IMR-90 (cell line): Measurements from ENCODE around the gene TJP1. TPM values are rescaled to one million over a fixed set of nuclear protein-coding genes. Genes with fewer than 3 reads are reported as not detected.

Source experiments
- ATAC-seq: fragments of 200-7000 bp; cut with Tn5 transposase; 2 replicates; pipeline ENCODE4 v1.9.1; 2020; ENCODE audit warnings: low read depth, mild to moderate bottlenecking, moderate library complexity
- BruUV-seq: library from RNA; stranded (reverse); fragments of 400-500 nt; replicated peaks from 2 replicates; lab custom pipeline; 2021; lab: Mats Ljungman, UMichigan
- CTCF ChIA-PET: fragments of 300-600 bp; formaldehyde crosslinking; extraction: SDS; loops from one replicate; lab custom pipeline; 2021; ENCODE audit warnings: antibody characterized with exemption; lab: Yijun Ruan, JAX
- POLR2A ChIA-PET: fragments of 300-600 bp; sonication (Branson Sonifier 250); formaldehyde crosslinking; loops from one replicate; lab custom pipeline; 2022; ENCODE audit warnings: antibody characterized with exemption; ENCODE audit not compliant: unreplicated experiment; lab: Charles Lee
- DNase-seq: peaks from one replicate; pipeline ENCODE4 v3.0.0; 2013
- H2AFZ ChIP-seq: replicated peaks from 2 replicates; pipeline ENCODE3; 2013; ENCODE audit warnings: low read length, mild to moderate bottlenecking; ENCODE audit not compliant: poor library complexity
- H2AK5ac ChIP-seq: 2 replicates; pipeline ENCODE4 v1.6.1; 2013; ENCODE audit warnings: low read depth, low read length, inconsistent platforms
- H2AK9ac ChIP-seq: replicated peaks from 2 replicates; pipeline ENCODE3; 2013; ENCODE audit warnings: mild to moderate bottlenecking, low read depth, low read length, moderate library complexity; ENCODE audit not compliant: poor library complexity
- H2BK120ac ChIP-seq: 2 replicates; pipeline ENCODE4 v1.6.1; 2013; ENCODE audit warnings: low read depth, low read length, inconsistent platforms
- H2BK15ac ChIP-seq: 3 replicates; pipeline ENCODE4 v1.6.1; 2013; ENCODE audit warnings: low read depth, low read length, inconsistent platforms
- H2BK20ac ChIP-seq: 2 replicates; pipeline ENCODE4 v1.6.1; 2013; ENCODE audit warnings: low read depth, mild to moderate bottlenecking, inconsistent platforms, low read length, moderate library complexity
- H2BK5ac ChIP-seq: 2 replicates; pipeline ENCODE4 v1.6.1; 2013; ENCODE audit warnings: mild to moderate bottlenecking, low read depth, low read length, inconsistent platforms; ENCODE audit not compliant: poor library complexity, severe bottlenecking
- H3K14ac ChIP-seq: replicated peaks from 2 replicates; pipeline ENCODE4 v1.6.1; 2013; ENCODE audit warnings: low read depth, low read length, inconsistent platforms
- H3K18ac ChIP-seq: 2 replicates; pipeline ENCODE4 v1.6.1; 2013; ENCODE audit warnings: low read depth, low read length, control low read depth
- H3K23ac ChIP-seq: 2 replicates; pipeline ENCODE4 v1.6.1; 2013; ENCODE audit warnings: low read depth, low read length, inconsistent platforms
- H3K27ac ChIP-seq: 2 replicates; pipeline ENCODE4 v1.5.1; 2013; ENCODE audit warnings: mild to moderate bottlenecking, control low read depth, low read length; ENCODE audit not compliant: insufficient read depth
- H3K27me3 ChIP-seq: 2 replicates; pipeline ENCODE4 v1.6.1; 2013; ENCODE audit warnings: low read length; ENCODE audit not compliant: control insufficient read depth, insufficient read depth
- H3K36me3 ChIP-seq: 2 replicates; pipeline ENCODE4 v1.6.1; 2013; ENCODE audit warnings: low read length, mixed read lengths; ENCODE audit not compliant: control insufficient read depth, insufficient read depth
- H3K4ac ChIP-seq: 2 replicates; pipeline ENCODE4 v1.6.1; 2013; ENCODE audit warnings: low read depth, low read length, inconsistent platforms
- H3K4me1 ChIP-seq: 2 replicates; pipeline ENCODE4 v1.6.1; 2013; ENCODE audit warnings: low read length, mixed read lengths; ENCODE audit not compliant: control insufficient read depth, insufficient read depth
- H3K4me2 ChIP-seq: 2 replicates; pipeline ENCODE4 v1.6.1; 2013; ENCODE audit warnings: low read depth, mild to moderate bottlenecking, control low read depth, low read length, moderate library complexity
- H3K4me3 ChIP-seq: 2 replicates; pipeline ENCODE4 v1.5.1; 2013; ENCODE audit warnings: low read depth, mild to moderate bottlenecking, control low read depth, low read length, moderate library complexity; ENCODE audit not compliant: insufficient read depth
- H3K56ac ChIP-seq: 2 replicates; pipeline ENCODE4 v1.6.1; 2013; ENCODE audit warnings: low read length, inconsistent platforms; ENCODE audit not compliant: insufficient read depth; ENCODE audit errors: extremely low read depth
- H3K79me1 ChIP-seq, 2 experiments: 2 replicates each; pipeline ENCODE4 v1.6.1; 2013; ENCODE audit warnings: low read length in 2 of 2, inconsistent platforms in 1 of 2, low read depth in 1 of 2
- H3K9ac ChIP-seq: 2 replicates; pipeline ENCODE4 v1.6.1; 2013; ENCODE audit warnings: low read depth, low read length, control low read depth
- H3K9me1 ChIP-seq: 2 replicates; pipeline ENCODE4 v1.6.1; 2013; ENCODE audit warnings: low read length, inconsistent platforms; ENCODE audit not compliant: insufficient read depth
- H3K9me3 ChIP-seq: 2 replicates; pipeline ENCODE4 v1.6.1; 2013; ENCODE audit warnings: low read length; ENCODE audit not compliant: control insufficient read depth, insufficient read depth
- H4K20me1 ChIP-seq: 2 replicates; pipeline ENCODE4 v1.6.1; 2013; ENCODE audit warnings: low read length, inconsistent platforms; ENCODE audit not compliant: insufficient read depth
- H4K5ac ChIP-seq: 2 replicates; pipeline ENCODE4 v1.6.1; 2013; ENCODE audit warnings: mild to moderate bottlenecking, low read depth, low read length, control low read depth
- H4K8ac ChIP-seq, 2 experiments: 2 replicates each; pipeline ENCODE4 v1.6.1; 2013; ENCODE audit warnings: low read depth in 2 of 2, low read length in 2 of 2, control low read depth in 1 of 2, inconsistent platforms in 1 of 2
- H4K91ac ChIP-seq: 2 replicates; pipeline ENCODE4 v1.6.1; 2013; ENCODE audit warnings: low read depth, low read length, inconsistent platforms; ENCODE audit not compliant: insufficient read depth
- CEBPB ChIP-seq: IDR thresholded peaks from 2 replicates; pipeline ENCODE4 v1.6.1; 2012; ENCODE audit warnings: low read depth, low read length, improper control_type of control experiment
- CHD1 ChIP-seq: IDR thresholded peaks from 2 replicates; pipeline ENCODE4 v1.6.1; 2012; ENCODE audit warnings: low read depth, low read length, improper control_type of control experiment
- CTCF ChIP-seq: conservative IDR thresholded peaks from 2 replicates; pipeline ENCODE4 v1.5.1; 2012; ENCODE audit warnings: mild to moderate bottlenecking, low read depth, low read length, improper control_type of control experiment
- MAZ ChIP-seq: IDR thresholded peaks from 2 replicates; pipeline ENCODE4 v1.6.1; 2012; ENCODE audit warnings: low read depth, mild to moderate bottlenecking, low read length, improper control_type of control experiment, moderate library complexity, borderline replicate concordance
- POLR2A ChIP-seq: IDR thresholded peaks from 2 replicates; pipeline ENCODE4 v1.6.1; 2012; ENCODE audit warnings: mild to moderate bottlenecking, low read depth, low read length
- RFX5 ChIP-seq: IDR thresholded peaks from 2 replicates; pipeline ENCODE4 v1.8.0; 2012; ENCODE audit warnings: low read depth, mild to moderate bottlenecking, low read length, moderate library complexity
- WGBS, 2 experiments: methylation state at CpG; one replicate each; pipeline versions ENCODE4 v1.1.5 to v1.1.7; 2013; ENCODE audit warnings: missing lambda C conversion rate in 2 of 2; ENCODE audit not compliant: insufficient read length in 1 of 2; ENCODE audit errors: extremely low coverage in 2 of 2; 5-methylcytosine and 5-hydroxymethylcytosine counted together
- dilution Hi-C: fragments of 300-500 bp; cut with HindIII; formaldehyde crosslinking; loops from one replicate; pipeline ENCODE4 v1.14.3; 2018; ENCODE audit warnings: low sequenced_read_pairs; ENCODE audit not compliant: unreplicated experiment
- in situ Hi-C: fragments of 300-500 bp; cut with MboI; formaldehyde crosslinking; loops from 3 replicates; pipeline ENCODE4 v1.14.3; 2019; ENCODE audit warnings: low sequenced_read_pairs, inconsistent platforms, mixed read lengths
- intact Hi-C: fragments of 100-400 bp; cut with micrococcal nuclease; formaldehyde crosslinking; loops from 2 replicates; pipeline ENCODE4 v1.10.0; 2022
- polyA plus RNA-seq, 3 experiments: library from polyadenylated mRNA; depleted of rRNA; stranded (reverse); fragments of >200 nt; gene quantifications; 2 replicates each; pipeline ENCODE4 v1.2.3, GENCODE V29; 2012; ENCODE audit warnings: low replicate concordance in 1 of 3
- total RNA-seq: library from RNA; depleted of rRNA; stranded (reverse); fragments of >200 nt; gene quantifications from 2 replicates; pipeline ENCODE4 v1.2.3, GENCODE V29; 2012

The TJP1 gene
- total and polyA plus RNA-seq, 2 of the 4 experiments (the other 2 are of a cell fraction), result 42.2 to 43.4 TPM

- no peak overlapping the region for H2BK20ac ChIP-seq
- no peak overlapping the region for H3K4ac ChIP-seq
- H3K4me1 ChIP-seq, result peaks cover 15% of the 10 kb centered on the region
- POLR2A ChIA-PET, result no interaction called here
- TF ChIP-seq CHD1, result no peak
- no peak for TF ChIP-seq POLR2A
- TF ChIP-seq CEBPB, result no peak
- TF ChIP-seq MAZ, result no peak
- no peak for TF ChIP-seq CTCF
- no peak for TF ChIP-seq RFX5
- CTCF ChIA-PET, result no interaction called here
- in situ Hi-C loops (no loop called here), dilution Hi-C loops (no loop called here), intact Hi-C loops (no loop called here)
- H3K14ac ChIP-seq, result no peak overlapping the region
- H3K9me3 ChIP-seq, result no peaks in the 10 kb centered on the region
- H3K27me3 ChIP-seq, result no peaks in the 10 kb centered on the region
- H2BK120ac ChIP-seq, result 0 out of 2 replicates have a peak overlapping the region, but pooled peaks have one; percentile 44
- no peak overlapping the region for H2BK15ac ChIP-seq
- no peak overlapping the region for H2BK5ac ChIP-seq
- H4K91ac ChIP-seq, result no peak overlapping the region
- H2AK9ac ChIP-seq, result no peak overlapping the region
- no peak overlapping the region for H2AFZ ChIP-seq
- WGBS, 2 experiments, result no CpG with 5 or more reads among the region's 3 CpGs
- peaks cover 8% of the 10 kb centered on the region for H3K9me1 ChIP-seq
- no peak overlapping the region for H3K23ac ChIP-seq
- no peak overlapping the region for H3K18ac ChIP-seq
- no peak overlapping the region for H3K27ac ChIP-seq
- DNase-seq (no peak), ATAC-seq (no peak)
- no peaks in the 10 kb centered on the region for H3K79me1 ChIP-seq
- no peak overlapping the region for H2AK5ac ChIP-seq
- BruUV-seq, result no TSS peak
- no peaks in the 10 kb centered on the region for H4K20me1 ChIP-seq
- no peak overlapping the region for H3K4me3 ChIP-seq
- H3K9ac ChIP-seq, result no peak overlapping the region
- H4K5ac ChIP-seq, result no peak overlapping the region
- no peaks in the 10 kb centered on the region for H3K36me3 ChIP-seq
- no peak overlapping the region for H4K8ac ChIP-seq
- H3K56ac ChIP-seq, result no peak overlapping the region
- H3K4me2 ChIP-seq, result no peak overlapping the region
These were observed 17.8 kb upstream of the TJP1 start for GRCh38 chr15:29840054-29840453.
